Natural killer cell treated with Interleukin-12 subunit alpha and Interleukin-12 subunit beta and Interleukin-15 and Interleukin-18, amount 100 ng/mL, for 72 hours (primary cell): ENCODE measurements around the gene BMPR1A. TPM values are rescaled to one million over a fixed set of nuclear protein-coding genes. Genes with fewer than 3 reads are reported as not detected.

Source experiments
- ATAC-seq, 2 donors: fragments of 150-1000 bp; cut with Tn5 transposase in 1 of 2; sonication (Bioruptor Pico), chemical (Tn5 transposase) in 1 of 2; 2 replicates each; pipeline ENCODE4 v1.10.0; 2021
- DNase-seq: peaks from one replicate; pipeline ENCODE4 v3.0.0; 2022; ENCODE audit warnings: low spot score
- H3K27ac Mint-ChIP-seq, 2 donors: 1 replicate in 1 of 2; 2 replicates in 1 of 2; pipeline ENCODE4 v1.8.0; 2022; ENCODE audit warnings: mixed read lengths in 2 of 2, mild to moderate bottlenecking in 1 of 2, moderate library complexity in 1 of 2
- H3K27me3 Mint-ChIP-seq, 2 donors: 1 replicate in 1 of 2; 2 replicates in 1 of 2; pipeline ENCODE4 v1.8.0; 2022; ENCODE audit warnings: mixed read lengths in 2 of 2
- H3K36me3 Mint-ChIP-seq: one replicate; pipeline ENCODE4 v1.8.0; 2022; ENCODE audit warnings: mixed read lengths
- H3K4me1 Mint-ChIP-seq, 2 donors: 1 replicate in 1 of 2; 2 replicates in 1 of 2; pipeline ENCODE4 v1.8.0; 2022; ENCODE audit warnings: low read depth in 2 of 2, mixed read lengths in 2 of 2, mild to moderate bottlenecking in 1 of 2
- H3K4me3 Mint-ChIP-seq: one replicate; pipeline ENCODE4 v1.8.0; 2022; ENCODE audit warnings: mixed read lengths
- H3K9me3 Mint-ChIP-seq: 2 replicates; pipeline ENCODE4 v1.8.0; 2022; ENCODE audit warnings: mixed read lengths
- total RNA-seq, 2 donors: library from RNA; stranded (reverse); gene quantifications; one replicate each; pipeline ENCODE4 v1.2.3, GENCODE V29; 2022

BMPR1A gene
- total RNA-seq, 2 donors from 2014 or later = 8.2 to 11.5 TPM

DNA sequence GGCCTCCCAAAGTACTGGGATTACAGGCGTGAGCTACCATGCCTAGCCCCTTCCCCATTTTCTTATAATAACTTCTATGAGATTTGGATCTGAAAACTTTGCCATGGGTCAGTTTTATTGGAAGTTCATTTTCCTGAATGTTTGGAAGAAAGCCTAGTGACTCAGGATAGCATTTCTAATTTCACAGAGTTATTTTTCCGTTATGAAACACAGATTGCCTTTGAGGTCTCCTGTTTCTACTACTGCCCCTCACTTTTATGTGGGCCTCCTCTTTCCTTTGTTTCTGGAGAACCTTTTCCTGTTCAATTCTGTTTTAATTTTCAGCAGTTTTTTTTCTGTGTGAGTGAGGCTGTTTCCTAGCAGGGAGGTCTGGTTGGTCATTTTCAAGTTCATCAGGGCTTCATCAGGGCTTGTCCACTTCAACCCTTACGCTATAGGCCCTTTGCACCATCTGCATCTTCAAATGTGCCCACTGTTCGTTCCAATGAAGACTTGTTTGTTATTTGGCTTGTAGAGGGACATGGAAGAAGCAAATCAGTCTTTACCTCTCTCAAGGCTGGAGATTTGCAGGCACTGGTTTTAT lies 58.7 kb downstream of the BMPR1A start:
- Mint-ChIP-seq H3K4me3 (no peak overlapping the region), H3K4me1 (peaks cover 3 to 8% of the 10 kb centered on the region in 2 donors), H3K27ac (no peak overlapping the region), H3K36me3 (peaks cover 5% of the 10 kb centered on the region), H3K27me3 (peaks cover 0 to 2% of the 10 kb centered on the region in 2 donors), H3K9me3 (no peaks in the 10 kb centered on the region)
- no peak for ATAC-seq
- DNase-seq = no peak

DNA sequence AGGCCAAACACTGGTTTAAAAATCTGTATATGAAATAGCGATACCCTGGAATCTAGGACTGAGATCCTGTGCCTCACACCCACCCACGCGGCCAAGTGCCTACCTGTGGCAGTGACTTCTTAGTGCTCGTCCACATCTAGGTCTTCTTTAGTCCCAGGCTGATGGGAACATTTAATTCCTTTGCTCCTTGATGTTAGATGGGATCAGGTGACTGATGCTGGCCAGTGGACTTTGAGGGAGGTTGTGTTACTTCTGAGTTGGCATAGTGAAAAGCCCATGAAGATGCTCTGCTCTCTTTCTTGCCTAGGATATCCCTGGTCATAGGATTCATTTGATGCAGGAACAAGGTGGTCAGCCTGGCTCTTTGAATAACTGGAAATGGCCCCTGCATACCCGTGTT lies 59.2 kb downstream of the BMPR1A start:
- DNase-seq (no peak), ATAC-seq (no peak)
- Mint-ChIP-seq H3K4me3 (no peak overlapping the region), H3K36me3 (peaks cover 5% of the 10 kb centered on the region), H3K9me3 (no peaks in the 10 kb centered on the region), H3K27ac (no peak overlapping the region), H3K27me3 (peaks cover 0 to 2% of the 10 kb centered on the region in 2 donors), H3K4me1 (peaks cover 6 to 8% of the 10 kb centered on the region in 2 donors)

DNA sequence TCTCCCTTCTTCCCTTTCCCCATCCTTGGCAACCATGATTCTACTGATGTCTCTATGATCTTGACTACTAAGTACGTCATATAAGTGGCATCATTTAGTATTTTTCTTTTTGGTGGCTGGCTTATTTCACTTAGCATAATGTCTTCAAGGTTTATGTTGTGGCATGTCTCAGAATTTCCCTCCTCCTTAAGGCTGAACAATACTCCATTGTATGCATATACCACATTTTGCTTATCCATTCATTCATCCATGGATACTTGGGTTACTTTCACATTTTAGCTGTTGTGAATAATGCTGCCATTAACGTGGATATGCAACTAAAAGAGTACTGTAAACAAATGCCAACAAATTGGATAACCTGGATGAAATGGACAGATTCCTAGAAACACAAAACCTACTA lies 60.8 kb downstream of the BMPR1A start:
- no peaks in the 10 kb centered on the region for H3K9me3 Mint-ChIP-seq

DNA sequence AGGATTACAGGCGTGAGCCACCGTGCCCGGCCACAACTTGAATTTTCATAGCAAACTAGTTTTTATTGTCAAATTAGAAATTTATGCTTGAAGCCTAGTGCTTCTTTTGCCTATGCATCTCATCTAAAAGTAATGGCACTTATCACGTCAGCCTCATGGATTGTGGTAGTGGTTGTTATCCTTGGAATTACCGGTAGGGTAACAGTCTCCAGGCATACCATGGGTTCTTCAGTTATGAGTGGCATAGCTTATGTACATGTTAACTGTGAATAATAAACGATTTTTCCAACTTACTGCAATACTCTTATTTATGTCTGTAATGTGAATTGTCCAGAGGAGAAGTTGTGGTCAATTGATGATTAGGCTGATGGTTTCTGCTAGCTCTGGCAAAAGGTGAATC lies 63.1 kb downstream of the BMPR1A start:
- H3K27me3 Mint-ChIP-seq = no peaks in the 10 kb centered on the region
- DNase-seq (no peak), ATAC-seq (no peak)
- H3K4me3 Mint-ChIP-seq = no peak overlapping the region
- no peak overlapping the region for H3K27ac Mint-ChIP-seq
- no peaks in the 10 kb centered on the region for H3K9me3 Mint-ChIP-seq
- peaks cover 4 to 8% of the 10 kb centered on the region in 2 donors for H3K4me1 Mint-ChIP-seq
- peaks cover 5% of the 10 kb centered on the region for H3K36me3 Mint-ChIP-seq

More for the DNA sequence above, 60.8 kb downstream of the BMPR1A start:
- no peak for ATAC-seq
- H3K27ac Mint-ChIP-seq = no peak overlapping the region
- no peak overlapping the region for H3K4me3 Mint-ChIP-seq
- H3K27me3 Mint-ChIP-seq = peaks cover 0 to 2% of the 10 kb centered on the region in 2 donors
- peaks cover 4 to 8% of the 10 kb centered on the region in 2 donors for H3K4me1 Mint-ChIP-seq
- peaks cover 5% of the 10 kb centered on the region for H3K36me3 Mint-ChIP-seq
- no peak for DNase-seq

DNA sequence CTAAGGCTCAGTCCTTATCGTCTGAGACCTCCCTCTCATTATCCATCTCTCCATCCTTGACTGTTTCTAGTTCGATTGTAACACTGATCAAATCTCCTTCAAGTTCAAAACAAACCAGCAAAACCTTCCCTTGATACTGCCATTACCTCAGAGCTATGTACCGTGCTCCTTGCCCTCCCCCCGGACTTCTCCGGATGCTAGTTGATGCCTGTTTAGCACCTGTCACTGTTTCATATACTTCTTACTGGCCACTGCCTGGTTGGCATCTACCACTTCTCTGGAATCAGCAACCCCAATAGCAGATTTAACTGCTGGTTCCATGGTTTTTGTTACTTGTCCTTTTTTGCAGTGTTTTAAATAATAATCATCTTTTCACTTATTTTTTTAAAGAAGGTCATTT lies 64.1 kb downstream of the BMPR1A start:
- H3K27me3 Mint-ChIP-seq = no peaks in the 10 kb centered on the region
- H3K36me3 Mint-ChIP-seq = peaks cover 5% of the 10 kb centered on the region

DNA sequence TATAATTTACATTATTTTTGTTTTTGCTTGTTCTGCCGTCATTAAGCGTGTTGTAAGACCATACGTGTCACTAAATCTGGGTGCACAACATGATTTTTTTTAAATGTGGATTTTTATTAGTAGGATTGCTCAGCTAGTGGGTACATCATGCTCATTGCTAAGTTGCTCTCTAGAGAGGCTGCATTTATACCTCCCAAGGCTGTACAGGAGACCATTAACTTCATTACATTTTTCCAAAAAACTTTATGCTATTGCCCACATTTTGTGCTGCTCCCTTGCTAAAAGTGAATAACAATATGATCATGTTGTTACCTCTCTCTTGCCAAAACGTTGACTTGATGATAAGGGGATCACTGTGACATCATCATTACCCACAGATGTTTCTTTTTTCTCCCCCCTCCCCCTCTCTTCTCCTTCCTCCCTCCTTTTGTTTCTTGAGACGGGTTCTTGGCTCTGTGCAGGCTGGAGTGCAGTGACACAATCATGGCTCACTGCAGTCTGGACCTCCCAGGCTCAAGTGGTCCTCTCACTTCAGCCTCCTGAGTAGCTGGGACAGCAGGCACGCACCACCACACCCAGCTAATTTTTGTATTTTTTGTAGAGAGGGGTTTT lies 65.1 kb downstream of the BMPR1A start:
- Mint-ChIP-seq H3K36me3 (peaks cover 5% of the 10 kb centered on the region), H3K4me3 (no peak overlapping the region), H3K27me3 (no peaks in the 10 kb centered on the region), H3K27ac (no peak overlapping the region), H3K4me1 (peaks cover 4 to 8% of the 10 kb centered on the region in 2 donors), H3K9me3 (no peaks in the 10 kb centered on the region)
- DNase-seq (no peak), ATAC-seq (no peak)

More for the DNA sequence above, 64.1 kb downstream of the BMPR1A start:
- no peak overlapping the region for H3K27ac Mint-ChIP-seq
- DNase-seq = no peak
- no peak for ATAC-seq
- no peaks in the 10 kb centered on the region for H3K9me3 Mint-ChIP-seq
- H3K4me3 Mint-ChIP-seq = no peak overlapping the region
- H3K4me1 Mint-ChIP-seq = peaks cover 4 to 8% of the 10 kb centered on the region in 2 donors

DNA sequence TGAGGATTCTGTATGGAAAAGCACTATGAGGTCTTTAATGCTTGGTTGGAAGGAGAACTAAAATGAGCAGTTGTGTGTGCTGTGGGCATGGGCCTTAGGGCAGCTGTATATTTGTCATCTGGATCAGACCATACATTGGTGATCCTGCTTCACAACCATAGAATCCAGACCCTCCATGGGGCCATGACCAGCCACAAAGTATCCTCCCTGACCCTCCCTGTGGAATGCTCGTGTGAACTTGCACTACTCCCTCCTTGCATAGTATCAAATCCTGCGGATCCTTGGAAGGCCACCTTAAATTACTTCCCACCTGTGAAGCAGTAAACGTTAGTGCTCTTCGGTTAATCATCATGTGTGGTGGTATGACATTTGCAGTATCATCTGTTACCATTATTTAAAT lies 67.1 kb downstream of the BMPR1A start:
- H3K36me3 Mint-ChIP-seq = no peaks in the 10 kb centered on the region
- no peak overlapping the region for H3K4me3 Mint-ChIP-seq
- peaks cover 0 to 2% of the 10 kb centered on the region in 2 donors for H3K27me3 Mint-ChIP-seq
- peaks cover 0 to 4% of the 10 kb centered on the region in 2 donors for H3K4me1 Mint-ChIP-seq
- H3K9me3 Mint-ChIP-seq = no peaks in the 10 kb centered on the region
- no peak for DNase-seq
- no peak overlapping the region for H3K27ac Mint-ChIP-seq
- no peak for ATAC-seq

DNA sequence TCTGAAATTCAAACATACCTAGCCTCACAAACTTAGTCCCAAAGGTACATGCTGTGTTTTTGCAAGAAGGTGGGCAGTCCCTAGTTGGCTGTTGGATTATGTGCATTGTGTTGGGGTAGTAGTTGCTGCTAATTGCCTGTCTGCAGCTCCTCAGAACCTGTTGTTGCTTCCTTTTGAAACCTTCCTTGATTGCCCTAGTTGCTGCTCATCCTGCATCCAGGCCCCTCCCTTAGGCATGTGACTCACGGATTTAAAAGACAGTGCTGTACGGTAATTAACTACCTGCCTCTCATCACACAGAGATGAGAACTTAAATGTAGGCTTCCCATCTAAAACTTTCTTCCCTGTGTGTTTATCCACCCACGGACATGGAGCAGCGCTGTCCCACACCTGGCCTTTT lies 67.7 kb downstream of the BMPR1A start:
- no peak for DNase-seq
- Mint-ChIP-seq H3K9me3 (no peaks in the 10 kb centered on the region), H3K27ac (no peak overlapping the region), H3K27me3 (peaks cover 0 to 2% of the 10 kb centered on the region in 2 donors), H3K4me3 (no peak overlapping the region), H3K4me1 (peaks cover 0 to 4% of the 10 kb centered on the region in 2 donors), H3K36me3 (no peaks in the 10 kb centered on the region)
- no peak for ATAC-seq

DNA sequence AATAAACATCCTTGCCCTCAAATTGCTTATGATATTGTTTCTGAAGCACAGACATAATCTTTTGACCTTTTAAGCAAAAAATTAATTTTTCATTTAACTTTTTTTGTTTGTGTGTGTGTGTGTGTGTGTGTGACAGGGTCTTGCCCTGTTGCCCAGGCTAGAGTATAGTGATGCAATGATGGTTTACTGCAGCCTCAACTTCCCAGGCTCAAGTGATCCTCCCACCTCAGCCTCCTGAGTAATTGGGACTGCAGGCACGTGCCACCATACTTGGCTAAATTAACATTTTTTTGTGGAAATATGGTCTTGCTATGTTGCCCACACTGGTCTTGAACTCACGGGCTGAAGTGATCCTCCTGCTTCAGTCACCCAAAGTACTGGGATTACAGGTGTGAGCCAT lies 68.9 kb downstream of the BMPR1A start:
- DNase-seq (no peak), ATAC-seq (no peak)
- no peak overlapping the region for H3K4me3 Mint-ChIP-seq
- no peaks in the 10 kb centered on the region for H3K36me3 Mint-ChIP-seq
- no peak overlapping the region for H3K27ac Mint-ChIP-seq
- peaks cover 0 to 2% of the 10 kb centered on the region in 2 donors for H3K27me3 Mint-ChIP-seq
- H3K9me3 Mint-ChIP-seq = no peaks in the 10 kb centered on the region
- H3K4me1 Mint-ChIP-seq = peaks cover 0 to 2% of the 10 kb centered on the region in 2 donors

DNA sequence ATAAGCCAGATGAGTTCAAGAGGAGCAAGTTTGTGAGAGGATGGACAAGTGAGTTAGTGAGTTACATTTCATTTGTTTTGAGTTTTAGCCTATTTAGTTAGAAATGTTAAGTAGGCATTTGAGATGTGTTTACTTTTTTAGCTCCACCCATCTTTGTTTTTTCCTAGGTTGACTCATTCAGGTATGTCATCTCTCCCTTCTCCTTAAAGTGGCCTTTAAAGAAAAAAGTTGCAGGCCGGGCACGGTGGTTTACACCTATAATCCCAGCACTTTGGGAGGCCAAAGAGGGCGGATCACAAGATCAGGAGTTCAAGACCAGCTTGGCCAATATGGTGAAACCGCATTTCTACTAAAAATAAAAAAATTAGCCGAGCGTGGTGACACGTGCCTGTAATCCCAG lies 71.2 kb downstream of the BMPR1A start:
- Mint-ChIP-seq H3K9me3 (no peaks in the 10 kb centered on the region), H3K27me3 (peaks cover 0 to 2% of the 10 kb centered on the region in 2 donors), H3K27ac (no peak overlapping the region), H3K4me1 (no peaks in the 10 kb centered on the region), H3K36me3 (no peaks in the 10 kb centered on the region), H3K4me3 (no peak overlapping the region)
- DNase-seq (no peak), ATAC-seq (no peak)

DNA sequence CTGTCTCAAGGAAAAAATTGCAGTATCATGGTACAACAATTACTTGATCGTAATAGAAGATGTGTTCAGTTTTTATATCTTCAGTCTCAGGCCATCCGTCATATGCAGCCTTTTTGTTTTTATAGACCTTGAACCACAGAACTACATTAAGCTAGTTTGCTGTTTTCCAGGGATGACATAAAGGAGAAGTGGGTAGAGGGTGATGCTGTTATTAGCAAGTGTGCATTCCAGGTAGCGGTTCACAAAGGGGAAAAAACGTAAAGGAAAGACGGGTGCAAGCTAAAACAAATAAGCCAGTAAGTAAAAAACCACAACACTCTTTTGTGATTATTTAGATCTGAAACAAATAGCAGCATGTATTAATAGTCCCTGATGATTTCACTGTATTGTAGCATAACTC lies 71.7 kb downstream of the BMPR1A start:
- no peak for ATAC-seq
- no peak for DNase-seq
- no peaks in the 10 kb centered on the region for H3K9me3 Mint-ChIP-seq
- H3K27ac Mint-ChIP-seq = no peak overlapping the region
- H3K36me3 Mint-ChIP-seq = no peaks in the 10 kb centered on the region
- H3K4me1 Mint-ChIP-seq = peaks cover 0 to 2% of the 10 kb centered on the region in 2 donors
- H3K27me3 Mint-ChIP-seq = peaks cover 0 to 4% of the 10 kb centered on the region in 2 donors
- no peak overlapping the region for H3K4me3 Mint-ChIP-seq

DNA sequence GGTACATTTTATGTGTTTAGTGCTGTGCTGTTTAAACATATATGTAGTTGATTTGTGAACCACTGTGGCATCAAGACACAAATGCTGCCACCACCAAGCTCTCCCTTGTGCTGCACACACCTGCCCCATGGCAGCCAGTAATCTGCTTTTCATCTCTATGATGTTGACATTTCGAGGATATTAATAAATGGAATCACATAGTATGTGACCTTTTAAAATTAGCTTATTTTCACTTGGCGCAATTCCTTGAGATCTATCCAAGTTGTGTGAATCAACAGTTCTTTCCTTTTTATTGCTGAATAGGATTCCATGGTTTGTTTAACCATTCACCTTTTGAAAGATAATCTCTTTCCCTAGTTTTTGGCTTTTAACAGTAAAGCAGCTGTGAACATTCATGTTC lies 73.1 kb downstream of the BMPR1A start:
- no peak overlapping the region for H3K4me3 Mint-ChIP-seq
- DNase-seq (no peak), ATAC-seq (no peak)
- H3K4me1 Mint-ChIP-seq = peaks cover under 1 to 4% of the 10 kb centered on the region in 2 donors
- H3K27ac Mint-ChIP-seq = no peak overlapping the region
- H3K27me3 Mint-ChIP-seq = peaks cover 0 to 5% of the 10 kb centered on the region in 2 donors
- H3K36me3 Mint-ChIP-seq = no peaks in the 10 kb centered on the region
- no peaks in the 10 kb centered on the region for H3K9me3 Mint-ChIP-seq

DNA sequence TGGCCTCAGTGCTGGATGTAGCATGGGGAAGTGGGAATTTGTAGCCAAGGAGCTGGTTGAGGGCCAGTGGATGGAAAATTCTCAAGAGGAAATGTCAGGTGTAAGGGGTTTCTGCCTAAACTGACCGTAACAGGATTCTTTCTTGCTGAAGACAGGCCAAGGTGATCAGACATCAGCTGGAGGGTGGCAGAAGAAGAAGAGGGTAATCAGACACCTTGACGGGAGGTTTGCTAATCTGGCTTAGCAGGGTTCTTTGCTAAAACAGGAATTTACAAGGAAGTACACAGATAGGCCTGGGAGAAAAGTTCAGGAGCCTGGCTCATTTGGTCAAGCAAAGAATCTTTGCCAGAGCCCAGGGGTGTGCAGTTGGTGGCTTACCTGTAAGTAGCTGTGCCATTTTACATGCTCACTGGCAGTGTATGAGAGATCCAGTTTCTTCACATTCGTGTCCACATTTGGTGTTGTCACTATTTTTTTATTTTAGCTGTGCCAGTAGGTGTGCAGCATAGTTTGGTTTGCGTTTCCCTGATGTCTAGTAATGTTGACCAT lies 73.7 kb downstream of the BMPR1A start:
- Mint-ChIP-seq H3K9me3 (no peaks in the 10 kb centered on the region), H3K27me3 (peaks cover 0 to 8% of the 10 kb centered on the region in 2 donors)
- no peak for DNase-seq

DNA sequence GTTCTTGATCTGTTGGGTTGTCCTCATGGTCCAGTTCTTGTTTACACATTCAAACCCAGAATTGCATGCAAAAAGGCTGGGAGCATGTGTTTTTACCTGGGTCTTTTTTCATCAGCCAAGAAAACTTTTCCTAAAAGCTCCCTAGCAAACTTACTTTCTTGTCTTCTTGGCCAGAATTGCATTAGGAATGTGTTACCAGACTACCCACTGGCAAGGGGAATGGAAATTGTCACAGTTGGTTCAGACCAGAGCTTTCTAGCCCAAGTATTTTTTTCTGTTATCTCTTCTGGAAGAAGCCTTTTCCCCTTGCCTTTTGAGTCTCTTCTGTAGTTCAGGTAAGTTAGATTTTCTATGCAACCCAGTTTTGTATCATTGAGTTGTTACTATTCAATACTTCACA lies 77.5 kb downstream of the BMPR1A start:
- ATAC-seq (no peak), DNase-seq (no peak)
- no peak overlapping the region for H3K27ac Mint-ChIP-seq
- H3K4me3 Mint-ChIP-seq = no peak overlapping the region
- peaks cover 0 to 5% of the 10 kb centered on the region in 2 donors for H3K27me3 Mint-ChIP-seq
- no peaks in the 10 kb centered on the region for H3K9me3 Mint-ChIP-seq
- no peaks in the 10 kb centered on the region for H3K36me3 Mint-ChIP-seq
- peaks cover 10 to 16% of the 10 kb centered on the region in 2 donors for H3K4me1 Mint-ChIP-seq

More for the DNA sequence above, 73.7 kb downstream of the BMPR1A start:
- no peak overlapping the region for H3K4me3 Mint-ChIP-seq
- no peaks in the 10 kb centered on the region for H3K36me3 Mint-ChIP-seq
- ATAC-seq = no peak
- H3K4me1 Mint-ChIP-seq = peaks cover 5 to 7% of the 10 kb centered on the region in 2 donors
- H3K27ac Mint-ChIP-seq = no peak overlapping the region
